ENCODE results near the gene CTSA.

The CTSA gene

GRCh38 chr20:45848969-45849582, 42.1 kb upstream of the CTSA start:
- TF ChIP-seq CTCF (IDR thresholded peaks at IDR 0.05; ENCODE audit: low read length, missing control alignments) = no peak
- no peak for DNase-seq (ENCODE audit: low read depth)
- H3K4me3 ChIP-seq (replicated peaks; ENCODE audit: low read depth, low read length) = no peak overlapping the region

GRCh38 chr20:45850238-45850637, 40.9 kb upstream of the CTSA start:
- TF ChIP-seq CTCF (IDR thresholded peaks at IDR 0.05; ENCODE audit: low read length, missing control alignments) = no peak
- H3K4me3 ChIP-seq (replicated peaks; ENCODE audit: low read depth, low read length) = no peak overlapping the region
- DNase-seq (ENCODE audit: low read depth) = no peak

GRCh38 chr20:45850926-45851325, 40.2 kb upstream of the CTSA start:
- DNase-seq (ENCODE audit: low read depth) = no peak
- H3K4me3 ChIP-seq (replicated peaks; ENCODE audit: low read depth, low read length) = no peak overlapping the region
- TF ChIP-seq CTCF (IDR thresholded peaks at IDR 0.05; ENCODE audit: low read length, missing control alignments) = no peak

GRCh38 chr20:45851501-45851900, 39.6 kb upstream of the CTSA start:
- H3K4me3 ChIP-seq (replicated peaks; ENCODE audit: low read depth, low read length) = no peak overlapping the region
- no peak for DNase-seq (ENCODE audit: low read depth)
- TF ChIP-seq CTCF (IDR thresholded peaks at IDR 0.05; ENCODE audit: low read length, missing control alignments) = no peak

- DNase-seq (ENCODE audit: low read depth) = no peak
- no peak for TF ChIP-seq CTCF (IDR thresholded peaks at IDR 0.05; ENCODE audit: low read length, missing control alignments)
- H3K4me3 ChIP-seq (replicated peaks; ENCODE audit: low read depth, low read length) = no peak overlapping the region
These were observed 38.8 kb upstream of the CTSA start for GRCh38 chr20:45852326-45852725.

- DNase-seq (ENCODE audit: low read depth) = no peak
- no peak for TF ChIP-seq CTCF (IDR thresholded peaks at IDR 0.05; ENCODE audit: low read length, missing control alignments)
- H3K4me3 ChIP-seq (replicated peaks; ENCODE audit: low read depth, low read length) = no peak overlapping the region
These were observed 37.7 kb upstream of the CTSA start for GRCh38 chr20:45853484-45853883.
